Gastroesophageal sphincter (tissue), 4 donors: ENCODE data around the gene GNB5. TPM values are rescaled to one million over a fixed set of nuclear protein-coding genes. Genes with fewer than 3 reads are reported as not detected.

ENCODE experiments used
- ATAC-seq: fragments of 150-250 bp; one replicate; pipeline ENCODE4 v1.9.1; 2016; ENCODE audit warnings: mild to moderate bottlenecking, moderate library complexity
- H3K27ac ChIP-seq, 4 donors: fragments of 200-600 bp; sonication (generic) in 3 of 4; 1 replicate in 3 of 4; 2 replicates in 1 of 4; pipeline ENCODE4 v1.5.1; 2016 to 2019
- H3K27me3 ChIP-seq: fragments of 200-600 bp; sonication (generic); one replicate; pipeline ENCODE4 v1.5.1; 2019
- H3K36me3 ChIP-seq, 2 donors: fragments of 200-600 bp; sonication (generic); one replicate each; pipeline ENCODE4 v1.5.1; 2019; ENCODE audit warnings: control low read depth in 1 of 2
- H3K4me1 ChIP-seq, 3 donors: fragments of 200-600 bp; sonication (generic); 1 replicate in 2 of 3; 2 replicates in 1 of 3; pipeline ENCODE4 v1.5.1; 2016 to 2019; ENCODE audit warnings: control low read depth in 2 of 3
- H3K4me3 ChIP-seq, 2 donors: fragments of 200-600 bp; sonication (generic); one replicate each; pipeline ENCODE4 v1.5.1; 2019; ENCODE audit warnings: mild to moderate bottlenecking in 1 of 2, moderate library complexity in 1 of 2
- H3K9me3 ChIP-seq, 3 donors: fragments of 200-600 bp; sonication (generic); one replicate each; pipeline ENCODE4 v1.5.1; 2017 to 2019; ENCODE audit warnings: control low read depth in 2 of 3
- CTCF ChIP-seq, 4 experiments: fragments of 200-600 bp in 2 of 4; fragments of 450-650 bp in 2 of 4; sonication (generic) in 1 of 4; IDR thresholded peaks; one replicate each; pipeline ENCODE4 v1.5.1; 2017 to 2019; ENCODE audit warnings: antibody characterized with exemption in 4 of 4, mild to moderate bottlenecking in 2 of 4, moderate library complexity in 2 of 4
- EP300 ChIP-seq: sonication (generic); formaldehyde crosslinking; IDR thresholded peaks from one replicate; pipeline ENCODE4 v1.6.1; 2017; ENCODE audit warnings: antibody characterized with exemption, mild to moderate bottlenecking
- POLR2A ChIP-seq, 2 donors: fragments of 450-650 bp; IDR thresholded peaks; one replicate each; pipeline ENCODE4 v1.6.1; 2017; ENCODE audit warnings: antibody characterized with exemption in 2 of 2, mild to moderate bottlenecking in 2 of 2, moderate library complexity in 1 of 2
- POLR2AphosphoS5 ChIP-seq: sonication (generic); formaldehyde crosslinking; IDR thresholded peaks from one replicate; pipeline ENCODE4 v1.6.1; 2017; ENCODE audit warnings: antibody characterized with exemption
- WGBS, 2 donors: methylation state at CpG; one replicate each; pipeline ENCODE4 v1.1.5; 2018; ENCODE audit warnings: low coverage in 1 of 2; 5-methylcytosine and 5-hydroxymethylcytosine counted together
- total RNA-seq, 4 donors: library from RNA; depleted of rRNA; stranded (reverse); fragments of >200 nt; gene quantifications; one replicate each; pipeline ENCODE4 v1.1.0, GENCODE V29; 2016

GNB5 gene
- total RNA-seq, 4 donors from 2014 or later = 37.8 to 57.3 (median 47.9) TPM

- ATAC-seq = no peak
- Histone ChIP-seq H3K27ac (no peak overlapping the region), H3K9me3 (no peaks in the 10 kb centered on the region), H3K36me3 (no peaks in the 10 kb centered on the region), H3K4me3 (no peak overlapping the region), H3K4me1 (peaks cover 0 to 11% (median 10%) of the 10 kb centered on the region in 3 donors), H3K27me3 (peaks cover 54% of the 10 kb centered on the region)
- TF ChIP-seq CTCF (IDR thresholded peaks at IDR 0.05) (no peak), POLR2AphosphoS5 (no peak), EP300 (no peak), POLR2A (IDR thresholded peaks at IDR 0.05) (no peak)
These were observed 77.5 kb downstream of the GNB5 start for GRCh38 chr15:52113708-52114107.

GRCh38 chr15:52113235-52113634 is 78.0 kb downstream of the GNB5 start:
- ATAC-seq = no peak
- Histone ChIP-seq H3K9me3 (no peaks in the 10 kb centered on the region), H3K4me1 (peaks cover 0 to 11% (median 10%) of the 10 kb centered on the region in 3 donors), H3K4me3 (no peak overlapping the region), H3K36me3 (no peaks in the 10 kb centered on the region), H3K27me3 (peaks cover 57% of the 10 kb centered on the region), H3K27ac (no peak overlapping the region)
- TF ChIP-seq POLR2AphosphoS5 = no peak
- TF ChIP-seq POLR2A (IDR thresholded peaks at IDR 0.05) = no peak
- no peak for TF ChIP-seq EP300
- TF ChIP-seq CTCF (IDR thresholded peaks at IDR 0.05) = no peak
- 92 to 100% methylated on average over 1 to 2 of the region's 3 CpGs for WGBS, 2 donors

GRCh38 chr15:52112203-52112750 is 78.9 kb downstream of the GNB5 start:
- H3K27me3 ChIP-seq = peaks cover 66% of the 10 kb centered on the region
- H3K36me3 ChIP-seq = no peaks in the 10 kb centered on the region
- H3K4me1 ChIP-seq = peaks cover 0 to 11% (median 10%) of the 10 kb centered on the region in 3 donors
- no peaks in the 10 kb centered on the region for H3K9me3 ChIP-seq
- no peak overlapping the region for H3K27ac ChIP-seq
- H3K4me3 ChIP-seq = peak overlapping the region; percentile 16 to 48
- no peak for TF ChIP-seq POLR2AphosphoS5
- TF ChIP-seq EP300 = no peak
- TF ChIP-seq CTCF (IDR thresholded peaks at IDR 0.05) = peak in 2 of 4 experiments; percentile 6 to 16
- WGBS, 2 donors = no CpG with 5 or more reads among the region's 61 CpGs
- peak; percentile 68 for ATAC-seq

GRCh38 chr15:52111517-52112202 is 79.5 kb downstream of the GNB5 start:
- WGBS, 2 donors = 87 to 94% methylated on average over 5 to 6 of the region's 32 CpGs
- no peak for ATAC-seq
- no peaks in the 10 kb centered on the region for H3K36me3 ChIP-seq
- no peak overlapping the region for H3K27ac ChIP-seq
- peaks cover 0 to 11% (median 10%) of the 10 kb centered on the region in 3 donors for H3K4me1 ChIP-seq
- peaks cover 72% of the 10 kb centered on the region for H3K27me3 ChIP-seq
- TF ChIP-seq POLR2A (IDR thresholded peaks at IDR 0.05) (no peak), POLR2AphosphoS5 (no peak), CTCF (IDR thresholded peaks at IDR 0.05) (no peak), EP300 (no peak)
- no peaks in the 10 kb centered on the region for H3K9me3 ChIP-seq
- H3K4me3 ChIP-seq = peak overlapping the region; percentile 16 to 48
